GM15510 (cell line): ENCODE data around the gene TECR.

Experiments used
- POLR2A ChIP-seq: IDR thresholded peaks from 3 replicates; pipeline ENCODE4 v1.6.1; 2011; ENCODE audit warnings: borderline replicate concordance; ENCODE audit not compliant: insufficient read length; ENCODE audit errors: extremely low read depth

TECR gene

DNA sequence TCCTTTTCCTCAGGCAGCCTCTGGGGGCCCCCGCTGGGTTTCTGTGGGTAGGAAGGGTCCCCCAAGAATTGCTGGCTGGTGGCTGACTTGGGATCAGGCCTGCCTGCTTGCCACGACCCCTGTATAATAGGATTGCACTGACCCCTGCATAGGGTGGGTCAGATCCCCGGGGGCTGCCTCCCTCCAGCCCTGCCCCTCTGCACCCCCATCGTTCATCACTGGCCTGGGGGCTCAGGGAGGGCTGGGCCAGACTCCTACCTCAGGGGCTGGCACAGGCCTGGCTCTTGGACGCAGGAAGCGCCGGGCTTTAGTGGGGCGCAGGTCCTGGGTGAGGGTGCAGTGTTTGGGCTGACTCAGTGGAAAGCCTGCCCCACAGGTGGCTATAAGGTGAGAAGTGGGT is 31.9 kb downstream of the TECR start:
- no peak for TF ChIP-seq POLR2A

DNA sequence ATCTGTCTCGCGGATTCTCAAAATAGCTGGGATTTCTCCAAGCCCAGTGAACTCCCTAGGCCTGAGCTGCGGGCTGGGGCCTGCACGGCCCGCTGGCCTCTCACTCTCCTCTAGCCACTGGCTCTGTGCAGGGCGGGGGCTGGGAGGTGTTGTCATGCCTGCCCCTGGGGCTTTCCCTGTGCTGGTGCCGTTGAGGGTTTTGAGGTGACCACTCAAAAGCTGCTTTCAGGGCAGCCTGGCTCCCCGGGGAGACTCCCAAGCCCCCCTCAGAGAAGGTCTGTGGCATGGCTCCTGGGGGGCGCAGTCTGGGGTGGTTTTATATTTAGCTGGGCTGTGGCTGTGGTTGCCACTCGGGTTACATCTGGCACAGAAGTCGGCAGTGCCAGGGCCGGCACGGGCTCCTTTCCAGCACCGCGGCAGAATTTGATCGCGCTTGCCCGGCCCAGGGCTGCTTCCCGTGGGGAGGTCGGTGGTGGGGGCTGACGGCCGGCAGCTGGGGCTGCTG is 32.5 kb downstream of the TECR start:
- TF ChIP-seq POLR2A = no peak

DNA sequence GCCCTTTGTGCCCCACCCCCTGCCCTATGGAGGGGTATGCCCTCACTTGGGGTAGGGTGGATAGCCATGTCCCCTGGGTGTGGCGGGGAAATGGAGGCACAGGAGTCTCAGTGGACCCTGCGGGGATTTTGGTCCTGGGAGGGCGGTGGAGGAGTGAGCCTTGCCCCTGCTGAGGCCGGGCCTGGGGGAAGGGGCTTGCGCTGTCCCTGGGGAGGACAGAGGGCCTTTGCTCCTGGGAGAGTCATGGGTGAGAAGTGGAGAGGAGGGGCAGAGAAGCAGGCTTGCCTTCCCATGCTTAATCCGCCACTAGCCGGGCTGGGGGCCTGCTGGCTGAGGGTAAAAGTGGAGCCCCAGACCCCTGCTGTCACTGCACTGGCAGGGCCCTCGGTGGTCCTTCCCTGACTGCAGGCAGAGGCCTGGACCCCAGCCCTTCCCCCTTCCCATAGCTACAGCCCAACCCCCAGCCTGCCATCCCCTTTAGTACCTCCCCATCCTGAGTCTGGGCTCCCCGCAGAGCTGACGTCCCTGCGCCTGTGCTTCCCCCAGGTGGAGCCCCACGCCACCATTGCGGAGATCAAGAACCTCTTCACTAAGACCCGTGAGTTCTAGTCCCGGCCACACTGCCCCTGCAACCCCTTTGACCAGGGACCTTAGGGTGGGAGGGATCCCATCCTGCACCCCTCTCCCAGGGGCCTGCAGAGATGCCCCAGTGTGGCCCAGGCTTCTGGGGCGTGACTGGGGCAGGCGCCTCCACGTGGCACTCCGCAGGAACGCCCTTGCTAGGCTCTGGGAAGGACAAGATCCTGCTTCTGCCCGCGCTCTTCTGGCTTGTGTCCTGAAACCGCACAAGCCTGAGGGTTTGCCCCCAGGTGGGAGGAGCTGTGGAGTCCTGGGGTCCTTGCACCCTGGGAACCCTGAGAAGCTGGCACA is 33.5 kb downstream of the TECR start:
- TF ChIP-seq POLR2A = no peak

DNA sequence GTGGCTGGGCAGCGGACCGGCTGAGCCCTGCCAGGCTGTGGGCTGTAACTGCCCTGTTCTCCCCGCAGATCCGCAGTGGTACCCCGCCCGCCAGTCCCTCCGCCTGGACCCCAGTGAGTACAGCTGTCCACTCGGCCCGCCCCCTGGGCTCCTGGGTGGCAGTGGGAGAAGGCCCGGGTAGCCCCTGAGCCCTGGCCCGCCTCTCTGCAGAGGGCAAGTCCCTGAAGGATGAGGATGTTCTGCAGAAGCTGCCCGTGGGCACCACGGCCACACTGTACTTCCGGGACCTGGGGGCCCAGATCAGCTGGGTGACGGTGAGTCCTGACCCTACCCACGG is 34.2 kb downstream of the TECR start:
- TF ChIP-seq POLR2A = no peak

DNA sequence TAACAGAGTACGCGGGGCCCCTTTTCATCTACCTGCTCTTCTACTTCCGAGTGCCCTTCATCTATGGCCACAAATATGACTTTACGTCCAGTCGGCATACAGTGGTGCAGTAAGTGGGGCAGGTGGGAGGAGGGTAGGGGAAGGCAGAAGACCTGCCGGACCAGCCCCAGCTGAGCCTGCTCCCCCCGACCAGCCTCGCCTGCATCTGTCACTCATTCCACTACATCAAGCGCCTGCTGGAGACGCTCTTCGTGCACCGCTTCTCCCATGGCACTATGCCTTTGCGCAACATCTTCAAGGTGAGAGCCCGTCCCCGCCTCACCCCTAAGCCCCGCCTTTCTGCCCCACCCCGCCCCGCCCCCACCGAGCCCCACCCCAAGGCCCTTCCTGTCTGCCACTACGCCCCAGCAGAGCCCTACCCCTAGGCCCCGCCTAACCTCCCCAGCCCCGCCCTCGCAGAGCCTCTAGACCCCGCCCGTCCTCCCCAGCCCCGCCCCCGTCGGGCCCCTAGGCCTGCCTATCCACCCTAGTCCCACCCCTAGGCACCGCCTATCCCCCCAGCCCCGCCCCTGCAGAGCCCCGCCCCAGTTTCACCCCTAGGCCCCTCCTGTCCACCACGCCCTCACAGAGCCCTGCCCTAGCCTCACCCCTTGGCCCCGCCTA is 34.7 kb downstream of the TECR start:
- no peak for TF ChIP-seq POLR2A

DNA sequence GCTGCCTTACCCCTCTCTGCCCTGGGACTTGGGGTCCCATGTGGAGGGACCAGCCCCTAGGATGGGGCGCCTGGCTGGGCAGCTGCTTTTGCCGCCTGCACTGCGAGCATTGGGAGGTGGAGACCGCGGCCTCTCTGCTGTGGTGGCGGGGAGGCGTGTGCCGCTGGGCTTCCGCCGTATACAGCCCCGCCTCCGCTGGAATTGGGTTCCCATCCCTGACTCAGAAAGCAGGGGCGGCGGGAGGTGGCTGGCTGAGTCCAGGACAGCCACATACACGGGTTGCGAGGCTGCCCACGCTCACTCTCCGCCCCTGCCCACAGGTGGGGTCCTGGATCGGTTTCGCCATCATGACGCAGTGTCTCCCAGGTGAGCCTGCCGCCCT is 35.9 kb downstream of the TECR start:
- no peak for TF ChIP-seq POLR2A

DNA sequence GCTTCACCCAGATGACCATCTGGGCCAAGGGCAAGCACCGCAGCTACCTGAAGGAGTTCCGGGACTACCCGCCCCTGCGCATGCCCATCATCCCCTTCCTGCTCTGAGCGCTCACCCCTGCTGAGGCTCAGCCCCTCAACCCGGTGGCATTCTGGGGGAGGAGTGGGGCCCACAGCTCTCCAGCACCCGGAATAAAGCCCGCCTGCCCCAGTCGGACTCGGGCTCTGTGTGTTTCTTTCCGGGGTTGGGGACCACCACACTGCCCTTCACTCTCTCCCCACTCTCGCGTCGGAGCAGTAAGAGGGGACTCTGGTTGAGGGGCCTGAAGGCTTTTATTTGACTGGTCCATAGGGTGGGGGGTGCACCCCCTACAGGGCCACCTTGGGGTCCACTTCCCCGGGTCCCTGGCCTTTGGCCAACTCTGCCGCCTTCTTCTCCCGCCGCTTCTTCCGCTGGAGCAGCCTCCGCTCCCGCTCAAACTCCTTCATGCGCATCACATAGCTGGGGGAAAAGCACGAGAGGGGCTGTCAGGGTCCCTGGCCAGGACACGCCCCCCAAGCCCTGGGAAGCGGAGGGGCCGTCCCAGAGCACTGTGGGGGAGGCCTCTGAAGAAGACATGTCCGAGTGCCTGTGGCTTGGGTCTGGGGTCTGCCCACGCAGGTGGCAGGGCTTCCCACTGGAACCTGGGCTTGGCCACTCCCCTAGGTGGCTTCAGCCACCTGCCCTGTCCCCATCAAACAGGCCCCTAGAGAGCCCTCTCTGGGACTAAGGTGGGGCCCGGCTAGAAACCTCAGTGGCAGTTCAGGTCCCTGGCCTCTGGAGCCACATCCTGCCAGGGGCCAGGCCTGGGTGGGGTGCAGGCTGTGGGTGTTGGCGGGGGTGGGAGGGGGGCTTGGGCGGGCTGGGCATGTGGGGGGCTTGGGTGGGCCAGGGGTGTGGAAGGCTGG is 36.6 kb downstream of the TECR start:
- no peak for TF ChIP-seq POLR2A

DNA sequence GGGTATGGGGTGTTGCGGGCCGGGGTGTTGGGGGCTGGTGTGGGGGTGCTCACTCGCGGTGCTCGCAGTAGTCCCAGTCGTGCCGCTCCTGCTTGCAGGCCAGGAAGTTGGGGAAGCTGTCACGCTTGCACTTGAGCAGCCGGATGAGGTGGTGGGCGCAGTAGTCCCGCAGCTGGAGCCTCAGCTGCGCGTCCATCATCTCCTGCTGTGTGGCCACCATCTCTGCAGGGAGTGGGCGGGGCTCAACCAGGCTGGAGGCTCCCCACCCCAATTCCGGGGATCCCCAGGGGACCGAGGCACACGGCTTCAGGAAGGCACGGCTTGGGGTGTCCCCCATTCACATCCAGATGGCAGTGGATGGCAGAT is 37.3 kb downstream of the TECR start:
- TF ChIP-seq POLR2A = no peak

DNA sequence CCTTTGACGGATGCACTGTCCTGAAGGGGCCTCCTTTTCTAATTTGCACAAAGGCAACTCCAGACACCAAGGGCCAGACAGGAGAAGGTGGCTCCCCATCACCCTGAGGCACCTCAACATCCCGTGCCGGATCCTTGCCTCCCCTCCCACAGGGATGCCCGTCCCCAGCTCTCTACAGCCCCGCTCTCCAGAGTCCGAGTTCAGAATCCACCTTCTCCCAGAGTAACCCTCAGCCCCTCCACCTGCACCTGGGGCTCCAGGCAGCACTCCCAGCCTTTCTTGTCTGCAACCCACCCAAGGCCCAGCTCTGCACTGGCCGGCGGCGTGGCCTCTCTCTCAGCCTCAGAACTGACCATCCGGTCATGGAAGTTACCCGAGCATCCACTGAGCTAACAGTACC is 37.7 kb downstream of the TECR start:
- TF ChIP-seq POLR2A = no peak

DNA sequence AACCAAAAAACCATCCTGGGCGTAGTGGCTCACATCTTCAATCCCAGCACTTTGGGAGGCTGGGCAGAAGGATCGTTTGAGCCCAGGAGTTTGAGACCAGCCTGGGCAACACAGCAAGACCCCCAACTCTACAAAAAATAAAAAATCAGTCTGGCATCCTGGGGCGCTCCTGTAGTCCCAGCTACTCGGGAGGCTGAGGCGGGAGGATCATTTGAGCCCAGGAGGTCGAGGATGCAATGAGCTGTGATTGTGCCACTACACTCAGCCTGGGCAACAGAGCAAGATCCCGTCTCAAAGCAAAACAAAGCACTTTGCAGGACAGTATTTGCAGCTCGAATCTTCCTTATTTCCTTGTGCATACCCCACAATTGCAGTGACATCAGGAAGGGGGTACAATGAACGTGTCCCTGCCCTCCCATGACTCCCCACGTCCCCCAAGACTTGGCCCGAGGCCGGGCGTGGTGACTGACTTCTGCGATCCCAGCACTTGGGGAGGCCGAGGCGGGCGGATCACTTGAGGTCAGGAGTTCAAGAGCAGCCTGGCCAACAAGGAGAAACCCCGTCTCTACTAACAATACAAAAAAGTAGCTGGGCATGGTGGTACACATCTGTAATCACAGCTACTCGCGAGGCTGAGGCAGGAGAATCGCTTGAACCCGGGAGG is 41.6 kb downstream of the TECR start:
- TF ChIP-seq POLR2A = no peak

DNA sequence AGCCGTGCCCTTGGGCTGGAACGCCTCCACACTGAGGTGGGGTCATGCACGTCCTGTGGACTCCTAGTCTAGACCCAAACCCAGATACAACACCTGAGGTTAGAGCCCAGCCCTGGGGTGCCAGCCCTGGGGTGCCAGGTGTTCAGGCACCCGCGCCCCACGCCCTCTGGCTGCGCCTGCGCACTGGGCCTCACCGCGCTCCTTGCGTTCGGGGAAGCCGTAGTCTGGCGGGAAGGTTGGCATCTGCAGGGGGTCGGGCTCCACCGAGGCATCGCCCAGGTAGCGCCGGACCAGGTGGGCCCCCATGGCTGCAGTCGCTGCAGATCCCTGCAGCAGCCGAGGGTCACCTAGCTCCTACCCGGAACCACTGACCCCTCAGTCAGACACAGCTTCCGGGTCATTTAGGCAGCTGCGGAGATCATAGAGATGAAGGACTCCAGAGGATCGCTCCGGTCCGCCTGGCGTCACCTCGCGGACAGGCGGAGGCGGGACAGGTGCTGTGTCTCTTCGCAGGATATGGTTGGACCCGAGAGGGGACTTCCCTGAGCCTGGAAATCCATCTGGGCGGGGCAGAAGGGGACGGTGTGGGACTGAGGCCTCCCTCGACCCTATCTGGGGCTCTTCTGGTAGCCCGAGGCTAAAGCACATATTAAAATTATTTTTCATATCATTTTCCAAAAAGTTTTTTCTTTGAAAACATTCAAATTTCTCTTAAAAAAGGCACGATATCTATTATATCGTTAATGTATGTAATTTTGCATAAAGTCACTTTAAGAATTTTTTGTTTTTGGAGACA is 42.5 kb downstream of the TECR start, which contains the start of gene NDUFB7:
Gene NDUFB7, minus strand, starts transcription at position 372 of the 796 bp plus-strand sequence. Its CDS starts 66 bp downstream, at position 306.
- peak; percentile 88 for TF ChIP-seq POLR2A

DNA sequence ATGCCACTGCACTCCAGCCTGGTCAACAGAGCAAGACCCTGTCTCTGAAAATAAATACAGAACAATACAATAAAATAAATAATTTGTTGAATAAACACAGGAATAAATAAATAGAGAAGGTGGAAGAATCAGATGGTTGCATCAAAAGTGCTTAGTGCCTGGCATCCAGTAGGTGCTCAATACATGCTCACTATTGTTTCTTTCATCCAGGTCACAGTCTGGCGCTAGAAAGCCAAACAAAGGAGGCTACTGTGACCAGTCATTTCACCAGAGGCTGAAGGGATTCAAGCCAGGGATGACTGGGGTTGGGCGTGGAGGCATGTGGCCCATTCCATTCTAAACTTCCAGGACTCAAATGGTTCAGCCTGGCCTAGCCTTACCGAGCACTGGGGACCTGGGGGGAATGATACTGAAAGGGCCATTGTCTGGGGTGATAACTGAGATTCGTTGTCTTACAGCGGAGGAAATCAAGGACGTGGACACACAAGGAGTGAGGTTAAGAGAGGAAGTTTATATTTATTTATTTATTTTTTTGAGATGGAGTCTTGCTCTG is 46.1 kb downstream of the TECR start:
- TF ChIP-seq POLR2A = no peak

DNA sequence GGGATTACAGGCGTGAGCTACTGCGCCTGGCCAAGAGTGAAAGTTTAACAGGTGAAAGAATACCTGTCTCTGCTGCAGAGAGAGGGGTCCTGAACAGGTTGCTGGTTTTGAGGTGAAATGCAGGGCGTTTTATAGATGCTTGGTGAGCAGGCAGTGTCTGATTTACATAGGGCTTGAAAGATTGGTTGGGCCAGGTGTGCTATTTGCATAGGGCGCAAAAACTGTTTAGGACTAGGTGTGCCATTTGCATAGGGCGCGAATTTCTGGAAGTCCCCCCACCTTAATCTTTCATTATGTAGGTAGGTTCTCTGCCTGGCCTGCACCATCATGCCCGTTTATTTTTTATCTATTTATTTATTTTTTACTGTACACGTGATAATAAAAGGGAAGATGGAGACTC is 47.0 kb downstream of the TECR start:
- no peak for TF ChIP-seq POLR2A
